DMS 273 treated with DMSO at 0.1 percent for 48 hours (cell line): ENCODE results near the gene SIPA1L2.

Experiments
- DNase-seq: peaks from one replicate; lab custom pipeline; 2025; lab: John Stamatoyannopoulos, UW

Gene SIPA1L2

GRCh38 chr1:232589111-232589811 is 40.7 kb downstream of the SIPA1L2 start:
- no peak for DNase-seq

GRCh38 chr1:232587141-232588008 is 42.6 kb downstream of the SIPA1L2 start:
- no peak for DNase-seq

GRCh38 chr1:232586679-232587078 is 43.3 kb downstream of the SIPA1L2 start:
- DNase-seq = no peak

DNA sequence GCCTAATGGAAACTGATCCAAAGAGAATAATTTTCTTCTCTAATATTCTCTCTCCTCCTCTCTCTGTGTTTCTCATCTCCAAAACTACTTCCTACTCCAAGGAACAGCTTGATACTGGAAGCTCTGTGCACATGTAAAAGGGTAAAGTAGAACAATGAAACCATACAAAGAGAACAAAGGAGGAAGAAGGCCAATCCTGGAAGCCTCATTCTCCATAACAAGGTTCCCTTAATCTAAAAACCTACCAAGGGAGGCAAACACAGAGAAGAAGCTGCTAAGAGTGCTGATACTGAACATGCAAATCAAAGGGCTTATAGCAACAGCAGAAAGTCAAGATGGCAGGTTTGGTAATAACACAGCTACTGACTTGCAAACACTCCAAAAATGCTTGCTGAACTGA is 44.4 kb downstream of the SIPA1L2 start:
- DNase-seq = no peak

DNA sequence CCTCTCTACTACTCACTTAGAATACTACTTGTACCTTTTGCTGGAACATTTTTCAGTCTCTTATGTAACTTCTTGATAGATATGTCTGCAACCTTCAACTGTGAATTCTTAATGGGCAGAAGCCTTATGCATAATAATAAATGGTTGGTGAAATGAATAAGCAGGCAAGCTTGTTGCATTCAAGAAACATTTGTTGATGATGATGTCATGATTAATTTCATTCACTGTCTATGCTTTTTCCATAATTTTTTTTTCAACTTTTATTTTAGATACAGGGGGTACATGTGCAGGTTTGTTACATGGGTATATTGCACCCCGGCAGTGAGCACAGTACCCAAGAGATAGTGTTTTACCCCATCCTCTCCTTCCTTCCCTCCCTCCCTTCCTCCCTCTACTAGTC is 48.0 kb downstream of the SIPA1L2 start:
- no peak for DNase-seq
